ENCODE measurements around the gene ACAA2. TPM values are rescaled to one million over a fixed set of nuclear protein-coding genes. Genes with fewer than 3 reads are reported as not detected.

Gene ACAA2
- total and polyA plus RNA-seq, 2 experiments from 2014 or later: 91.1 to 126 TPM

DNA sequence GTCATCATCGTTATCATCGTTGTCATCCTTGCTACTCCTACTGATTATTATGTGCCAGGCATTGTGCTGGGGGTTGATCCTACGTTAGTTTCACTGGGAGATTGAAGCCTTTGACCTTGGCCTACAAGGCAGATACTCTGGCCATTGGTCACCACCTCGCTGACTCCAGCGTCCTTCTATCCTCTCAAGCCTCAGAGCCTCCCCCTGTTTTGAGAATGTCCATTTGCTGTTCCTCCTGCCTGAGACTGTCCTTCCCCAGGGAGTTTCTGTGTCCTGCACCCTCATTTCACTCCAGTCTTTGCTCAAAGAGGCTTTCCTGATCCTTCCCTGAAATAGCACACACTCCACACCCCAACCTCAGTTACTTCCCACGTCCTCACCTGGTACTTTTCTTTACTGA is 57.8 kb downstream of the ACAA2 start:
- TF ChIP-seq, protein P1, sequence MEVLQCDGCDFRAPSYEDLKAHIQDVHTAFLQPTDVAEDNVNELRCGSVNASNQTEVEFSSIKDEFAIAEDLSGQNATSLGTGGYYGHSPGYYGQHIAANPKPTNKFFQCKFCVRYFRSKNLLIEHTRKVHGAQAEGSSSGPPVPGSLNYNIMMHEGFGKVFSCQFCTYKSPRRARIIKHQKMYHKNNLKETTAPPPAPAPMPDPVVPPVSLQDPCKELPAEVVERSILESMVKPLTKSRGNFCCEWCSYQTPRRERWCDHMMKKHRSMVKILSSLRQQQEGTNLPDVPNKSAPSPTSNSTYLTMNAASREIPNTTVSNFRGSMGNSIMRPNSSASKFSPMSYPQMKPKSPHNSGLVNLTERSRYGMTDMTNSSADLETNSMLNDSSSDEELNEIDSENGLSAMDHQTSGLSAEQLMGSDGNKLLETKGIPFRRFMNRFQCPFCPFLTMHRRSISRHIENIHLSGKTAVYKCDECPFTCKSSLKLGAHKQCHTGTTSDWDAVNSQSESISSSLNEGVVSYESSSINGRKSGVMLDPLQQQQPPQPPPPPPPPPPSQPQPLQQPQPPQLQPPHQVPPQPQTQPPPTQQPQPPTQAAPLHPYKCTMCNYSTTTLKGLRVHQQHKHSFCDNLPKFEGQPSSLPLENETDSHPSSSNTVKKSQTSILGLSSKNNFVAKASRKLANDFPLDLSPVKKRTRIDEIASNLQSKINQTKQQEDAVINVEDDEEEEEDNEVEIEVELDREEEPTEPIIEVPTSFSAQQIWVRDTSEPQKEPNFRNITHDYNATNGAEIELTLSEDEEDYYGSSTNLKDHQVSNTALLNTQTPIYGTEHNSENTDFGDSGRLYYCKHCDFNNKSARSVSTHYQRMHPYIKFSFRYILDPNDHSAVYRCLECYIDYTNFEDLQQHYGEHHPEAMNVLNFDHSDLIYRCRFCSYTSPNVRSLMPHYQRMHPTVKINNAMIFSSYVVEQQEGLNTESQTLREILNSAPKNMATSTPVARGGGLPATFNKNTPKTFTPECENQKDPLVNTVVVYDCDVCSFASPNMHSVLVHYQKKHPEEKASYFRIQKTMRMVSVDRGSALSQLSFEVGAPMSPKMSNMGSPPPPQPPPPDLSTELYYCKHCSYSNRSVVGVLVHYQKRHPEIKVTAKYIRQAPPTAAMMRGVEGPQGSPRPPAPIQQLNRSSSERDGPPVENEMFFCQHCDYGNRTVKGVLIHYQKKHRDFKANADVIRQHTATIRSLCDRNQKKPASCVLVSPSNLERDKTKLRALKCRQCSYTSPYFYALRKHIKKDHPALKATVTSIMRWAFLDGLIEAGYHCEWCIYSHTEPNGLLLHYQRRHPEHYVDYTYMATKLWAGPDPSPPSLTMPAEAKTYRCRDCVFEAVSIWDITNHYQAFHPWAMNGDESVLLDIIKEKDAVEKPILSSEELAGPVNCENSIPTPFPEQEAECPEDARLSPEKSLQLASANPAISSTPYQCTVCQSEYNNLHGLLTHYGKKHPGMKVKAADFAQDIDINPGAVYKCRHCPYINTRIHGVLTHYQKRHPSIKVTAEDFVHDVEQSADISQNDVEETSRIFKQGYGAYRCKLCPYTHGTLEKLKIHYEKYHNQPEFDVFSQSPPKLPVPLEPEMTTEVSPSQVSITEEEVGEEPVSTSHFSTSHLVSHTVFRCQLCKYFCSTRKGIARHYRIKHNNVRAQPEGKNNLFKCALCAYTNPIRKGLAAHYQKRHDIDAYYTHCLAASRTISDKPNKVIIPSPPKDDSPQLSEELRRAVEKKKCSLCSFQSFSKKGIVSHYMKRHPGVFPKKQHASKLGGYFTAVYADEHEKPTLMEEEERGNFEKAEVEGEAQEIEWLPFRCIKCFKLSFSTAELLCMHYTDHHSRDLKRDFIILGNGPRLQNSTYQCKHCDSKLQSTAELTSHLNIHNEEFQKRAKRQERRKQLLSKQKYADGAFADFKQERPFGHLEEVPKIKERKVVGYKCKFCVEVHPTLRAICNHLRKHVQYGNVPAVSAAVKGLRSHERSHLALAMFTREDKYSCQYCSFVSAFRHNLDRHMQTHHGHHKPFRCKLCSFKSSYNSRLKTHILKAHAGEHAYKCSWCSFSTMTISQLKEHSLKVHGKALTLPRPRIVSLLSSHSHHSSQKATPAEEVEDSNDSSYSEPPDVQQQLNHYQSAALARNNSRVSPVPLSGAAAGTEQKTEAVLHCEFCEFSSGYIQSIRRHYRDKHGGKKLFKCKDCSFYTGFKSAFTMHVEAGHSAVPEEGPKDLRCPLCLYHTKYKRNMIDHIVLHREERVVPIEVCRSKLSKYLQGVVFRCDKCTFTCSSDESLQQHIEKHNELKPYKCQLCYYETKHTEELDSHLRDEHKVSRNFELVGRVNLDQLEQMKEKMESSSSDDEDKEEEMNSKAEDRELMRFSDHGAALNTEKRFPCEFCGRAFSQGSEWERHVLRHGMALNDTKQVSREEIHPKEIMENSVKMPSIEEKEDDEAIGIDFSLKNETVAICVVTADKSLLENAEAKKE (CRISPR knock-in tag; IDR thresholded peaks at IDR 0.05): no peak
- TF ChIP-seq EZH2phosphoT487 (IDR thresholded peaks at IDR 0.05; ENCODE audit: unreplicated experiment) (no peak), ZNF114 (CRISPR knock-in tag; IDR thresholded peaks at IDR 0.05) (no peak), STAT1 (IDR thresholded peaks at IDR 0.05; ENCODE audit: unreplicated experiment) (no peak), NANOG (IDR thresholded peaks at IDR 0.05; ENCODE audit: borderline replicate concordance) (no peak), CREB1 (CRISPR knock-in tag; IDR thresholded peaks at IDR 0.05; ENCODE audit: low read depth) (no peak), EZH2 (IDR thresholded peaks at IDR 0.05; ENCODE audit: low read depth, unreplicated experiment) (no peak), JUNB (IDR thresholded peaks at IDR 0.05; ENCODE audit: unreplicated experiment) (no peak), ZNF331 (CRISPR knock-in tag; IDR thresholded peaks at IDR 0.05; ENCODE audit: low read depth) (no peak), POLR2AphosphoS5 (IDR thresholded peaks at IDR 0.05; ENCODE audit: low read depth) (no peak)
- TF ChIP-seq, protein P2, sequence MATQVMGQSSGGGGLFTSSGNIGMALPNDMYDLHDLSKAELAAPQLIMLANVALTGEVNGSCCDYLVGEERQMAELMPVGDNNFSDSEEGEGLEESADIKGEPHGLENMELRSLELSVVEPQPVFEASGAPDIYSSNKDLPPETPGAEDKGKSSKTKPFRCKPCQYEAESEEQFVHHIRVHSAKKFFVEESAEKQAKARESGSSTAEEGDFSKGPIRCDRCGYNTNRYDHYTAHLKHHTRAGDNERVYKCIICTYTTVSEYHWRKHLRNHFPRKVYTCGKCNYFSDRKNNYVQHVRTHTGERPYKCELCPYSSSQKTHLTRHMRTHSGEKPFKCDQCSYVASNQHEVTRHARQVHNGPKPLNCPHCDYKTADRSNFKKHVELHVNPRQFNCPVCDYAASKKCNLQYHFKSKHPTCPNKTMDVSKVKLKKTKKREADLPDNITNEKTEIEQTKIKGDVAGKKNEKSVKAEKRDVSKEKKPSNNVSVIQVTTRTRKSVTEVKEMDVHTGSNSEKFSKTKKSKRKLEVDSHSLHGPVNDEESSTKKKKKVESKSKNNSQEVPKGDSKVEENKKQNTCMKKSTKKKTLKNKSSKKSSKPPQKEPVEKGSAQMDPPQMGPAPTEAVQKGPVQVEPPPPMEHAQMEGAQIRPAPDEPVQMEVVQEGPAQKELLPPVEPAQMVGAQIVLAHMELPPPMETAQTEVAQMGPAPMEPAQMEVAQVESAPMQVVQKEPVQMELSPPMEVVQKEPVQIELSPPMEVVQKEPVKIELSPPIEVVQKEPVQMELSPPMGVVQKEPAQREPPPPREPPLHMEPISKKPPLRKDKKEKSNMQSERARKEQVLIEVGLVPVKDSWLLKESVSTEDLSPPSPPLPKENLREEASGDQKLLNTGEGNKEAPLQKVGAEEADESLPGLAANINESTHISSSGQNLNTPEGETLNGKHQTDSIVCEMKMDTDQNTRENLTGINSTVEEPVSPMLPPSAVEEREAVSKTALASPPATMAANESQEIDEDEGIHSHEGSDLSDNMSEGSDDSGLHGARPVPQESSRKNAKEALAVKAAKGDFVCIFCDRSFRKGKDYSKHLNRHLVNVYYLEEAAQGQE (IDR thresholded peaks at IDR 0.05; ENCODE audit: unreplicated experiment): no peak
- TF ChIP-seq, protein P3, sequence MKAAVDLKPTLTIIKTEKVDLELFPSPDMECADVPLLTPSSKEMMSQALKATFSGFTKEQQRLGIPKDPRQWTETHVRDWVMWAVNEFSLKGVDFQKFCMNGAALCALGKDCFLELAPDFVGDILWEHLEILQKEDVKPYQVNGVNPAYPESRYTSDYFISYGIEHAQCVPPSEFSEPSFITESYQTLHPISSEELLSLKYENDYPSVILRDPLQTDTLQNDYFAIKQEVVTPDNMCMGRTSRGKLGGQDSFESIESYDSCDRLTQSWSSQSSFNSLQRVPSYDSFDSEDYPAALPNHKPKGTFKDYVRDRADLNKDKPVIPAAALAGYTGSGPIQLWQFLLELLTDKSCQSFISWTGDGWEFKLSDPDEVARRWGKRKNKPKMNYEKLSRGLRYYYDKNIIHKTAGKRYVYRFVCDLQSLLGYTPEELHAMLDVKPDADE (IDR thresholded peaks at IDR 0.05): no peak
- TF ChIP-seq, protein P4, sequence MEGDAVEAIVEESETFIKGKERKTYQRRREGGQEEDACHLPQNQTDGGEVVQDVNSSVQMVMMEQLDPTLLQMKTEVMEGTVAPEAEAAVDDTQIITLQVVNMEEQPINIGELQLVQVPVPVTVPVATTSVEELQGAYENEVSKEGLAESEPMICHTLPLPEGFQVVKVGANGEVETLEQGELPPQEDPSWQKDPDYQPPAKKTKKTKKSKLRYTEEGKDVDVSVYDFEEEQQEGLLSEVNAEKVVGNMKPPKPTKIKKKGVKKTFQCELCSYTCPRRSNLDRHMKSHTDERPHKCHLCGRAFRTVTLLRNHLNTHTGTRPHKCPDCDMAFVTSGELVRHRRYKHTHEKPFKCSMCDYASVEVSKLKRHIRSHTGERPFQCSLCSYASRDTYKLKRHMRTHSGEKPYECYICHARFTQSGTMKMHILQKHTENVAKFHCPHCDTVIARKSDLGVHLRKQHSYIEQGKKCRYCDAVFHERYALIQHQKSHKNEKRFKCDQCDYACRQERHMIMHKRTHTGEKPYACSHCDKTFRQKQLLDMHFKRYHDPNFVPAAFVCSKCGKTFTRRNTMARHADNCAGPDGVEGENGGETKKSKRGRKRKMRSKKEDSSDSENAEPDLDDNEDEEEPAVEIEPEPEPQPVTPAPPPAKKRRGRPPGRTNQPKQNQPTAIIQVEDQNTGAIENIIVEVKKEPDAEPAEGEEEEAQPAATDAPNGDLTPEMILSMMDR (conservative IDR thresholded peaks at IDR 0.05; ENCODE audit: low read depth in 2 of 2): no peak
- H3K27me3 Mint-ChIP-seq (ENCODE audit: insufficient read depth, low read depth, poor library complexity): peaks cover 13% of the 10 kb centered on the region
- Histone ChIP-seq H2AFZ (no peak overlapping the region), H3K4me3 (no peak overlapping the region), H4K20me1 (replicated peaks; ENCODE audit: insufficient read depth) (no peaks in the 10 kb centered on the region), H3K79me2 (replicated peaks; ENCODE audit: insufficient read depth) (no peaks in the 10 kb centered on the region), H3K4me2 (no peak overlapping the region), H3F3A (replicated peaks; ENCODE audit: low read depth) (0 out of 2 replicates have a peak, but pooled peaks cover 3% of the 10 kb centered on the region), H3K9me2 (ENCODE audit: insufficient read depth) (no peaks in the 10 kb centered on the region), H3K4me1 (ENCODE audit: insufficient read depth) (peaks cover 13% of the 10 kb centered on the region; the same call in 1 of the 2 replicates), H3K27me3 (ENCODE audit: insufficient read depth) (no peaks in the 10 kb centered on the region), H3K36me3 (ENCODE audit: insufficient read depth) (no peaks in the 10 kb centered on the region), H3K27ac (ENCODE audit: low read depth) (no peak overlapping the region)
- no peaks in the 10 kb centered on the region; the same call in 2 of the 3 replicates for H3K36me3 Mint-ChIP-seq (ENCODE audit: low read depth)
- H3K9me3 Mint-ChIP-seq: no peaks in the 10 kb centered on the region; the same call in none of the 3 replicates
- no peak for DNase-seq (ENCODE audit: low spot score)
- ATAC-seq: no peak
- no peak overlapping the region for H3K27ac Mint-ChIP-seq
- H3K4me3 Mint-ChIP-seq: no peak overlapping the region
- peaks cover 27% of the 10 kb centered on the region for H3K4me1 Mint-ChIP-seq

All from GM23338 (cell line).